GM19193 (cell line): ENCODE data around the gene ZNF385D.

Experiments used
- POLR2A ChIP-seq: IDR thresholded peaks from 4 replicates; pipeline ENCODE4 v1.6.1; 2011; ENCODE audit not compliant: insufficient read depth, insufficient read length; ENCODE audit errors: extremely low read depth

The ZNF385D gene

GRCh38 chr3:21531909-21532308 is 219.1 kb downstream of the ZNF385D start:
- TF ChIP-seq POLR2A, result no peak

GRCh38 chr3:21528291-21528995 is 222.6 kb downstream of the ZNF385D start:
- no peak for TF ChIP-seq POLR2A

- no peak for TF ChIP-seq POLR2A
Observed at GRCh38 chr3:21526461-21526860, 224.5 kb downstream of the ZNF385D start.

DNA sequence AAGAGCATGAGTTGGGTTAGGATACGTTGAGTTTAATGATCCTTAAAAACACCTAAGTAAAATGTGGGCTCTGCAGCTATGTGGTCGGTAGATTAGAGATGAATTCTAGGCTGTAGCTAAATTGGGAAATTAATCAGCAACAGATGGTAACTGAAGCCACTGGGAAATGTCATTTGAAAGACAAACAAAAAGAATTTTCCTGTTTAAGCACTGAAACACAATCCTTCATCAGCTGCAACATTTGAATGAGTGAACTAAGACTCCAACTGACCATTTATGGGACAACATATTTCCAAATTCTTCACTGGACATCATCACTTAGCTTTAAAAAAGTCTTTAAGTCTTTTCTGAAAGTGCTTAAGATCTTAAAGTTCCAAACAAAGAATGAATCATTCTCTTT is 226.9 kb downstream of the ZNF385D start:
- no peak for TF ChIP-seq POLR2A

DNA sequence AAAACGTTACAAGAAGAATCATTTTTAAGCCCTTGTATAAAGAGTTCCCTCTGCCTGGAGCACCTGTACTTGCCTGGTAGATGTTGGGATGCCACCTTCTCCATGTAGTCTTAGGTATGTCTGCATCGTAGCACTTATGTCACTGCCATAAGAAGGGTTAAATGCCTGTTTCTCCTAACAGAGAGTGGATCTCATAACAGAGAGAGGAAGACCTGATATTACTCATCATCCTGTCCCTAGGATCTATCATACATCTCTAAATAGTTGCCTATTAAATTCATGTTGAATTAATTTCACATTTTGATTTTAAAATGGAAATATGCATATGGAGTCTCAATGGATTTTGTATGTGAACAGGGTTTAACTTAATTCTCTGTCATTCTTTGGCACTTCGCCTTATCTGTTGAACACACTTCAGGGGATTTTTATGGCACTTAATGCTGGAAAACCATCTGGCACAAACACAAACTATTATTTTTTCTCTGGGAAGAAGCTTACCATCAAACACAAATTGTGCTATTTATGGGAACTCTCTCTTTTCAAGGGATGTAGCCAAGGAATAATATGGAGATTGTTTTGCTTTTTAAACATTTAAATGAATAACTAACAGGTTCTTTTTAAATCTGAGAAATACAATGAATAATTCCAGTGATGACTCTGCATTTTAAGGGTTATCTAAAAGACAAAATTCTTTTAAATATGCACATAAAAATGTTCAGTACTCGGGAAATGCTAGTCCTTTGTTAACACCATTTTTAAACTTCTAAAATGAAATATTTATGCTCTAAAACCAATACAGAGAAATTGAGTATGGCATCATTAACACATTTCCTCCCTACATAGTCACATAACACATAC is 230.7 kb downstream of the ZNF385D start:
- no peak for TF ChIP-seq POLR2A

DNA sequence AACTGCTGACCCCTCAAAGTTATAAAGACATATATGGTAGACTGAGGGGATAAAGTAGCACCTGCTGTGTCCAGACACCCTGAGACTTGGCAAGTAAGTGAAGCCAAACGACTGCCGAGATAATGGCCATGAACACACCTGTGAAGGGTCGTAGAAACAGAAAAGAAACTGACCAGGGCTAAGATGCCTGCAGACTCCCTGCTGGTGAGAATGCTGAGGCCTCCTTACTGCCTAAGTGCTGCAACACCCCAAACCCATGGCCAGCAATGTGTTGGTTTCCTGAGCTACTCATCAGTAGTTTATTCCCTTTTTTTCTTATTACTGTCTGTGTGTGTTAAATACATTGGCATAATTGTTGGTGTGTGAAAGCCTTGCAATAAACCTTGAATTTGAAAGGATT is 233.8 kb downstream of the ZNF385D start:
- no peak for TF ChIP-seq POLR2A

DNA sequence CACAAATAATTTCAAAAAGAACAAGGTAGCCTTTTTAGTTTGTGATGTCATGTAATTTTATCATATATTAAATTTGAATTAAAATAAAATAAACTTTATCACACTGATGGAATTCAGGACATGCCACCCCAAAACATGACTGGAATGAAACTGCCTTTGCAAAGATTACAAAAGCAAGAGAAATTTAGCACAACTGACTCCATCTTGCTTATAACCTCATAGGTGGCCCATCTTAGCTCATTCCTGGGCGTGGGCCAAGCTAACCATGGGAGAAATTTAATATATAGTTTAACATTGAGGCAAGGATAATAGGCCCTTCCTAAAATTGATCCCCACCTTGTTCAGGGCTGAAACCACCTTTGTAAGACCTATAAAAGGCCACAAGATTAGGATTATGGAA is 235.6 kb downstream of the ZNF385D start:
- no peak for TF ChIP-seq POLR2A

DNA sequence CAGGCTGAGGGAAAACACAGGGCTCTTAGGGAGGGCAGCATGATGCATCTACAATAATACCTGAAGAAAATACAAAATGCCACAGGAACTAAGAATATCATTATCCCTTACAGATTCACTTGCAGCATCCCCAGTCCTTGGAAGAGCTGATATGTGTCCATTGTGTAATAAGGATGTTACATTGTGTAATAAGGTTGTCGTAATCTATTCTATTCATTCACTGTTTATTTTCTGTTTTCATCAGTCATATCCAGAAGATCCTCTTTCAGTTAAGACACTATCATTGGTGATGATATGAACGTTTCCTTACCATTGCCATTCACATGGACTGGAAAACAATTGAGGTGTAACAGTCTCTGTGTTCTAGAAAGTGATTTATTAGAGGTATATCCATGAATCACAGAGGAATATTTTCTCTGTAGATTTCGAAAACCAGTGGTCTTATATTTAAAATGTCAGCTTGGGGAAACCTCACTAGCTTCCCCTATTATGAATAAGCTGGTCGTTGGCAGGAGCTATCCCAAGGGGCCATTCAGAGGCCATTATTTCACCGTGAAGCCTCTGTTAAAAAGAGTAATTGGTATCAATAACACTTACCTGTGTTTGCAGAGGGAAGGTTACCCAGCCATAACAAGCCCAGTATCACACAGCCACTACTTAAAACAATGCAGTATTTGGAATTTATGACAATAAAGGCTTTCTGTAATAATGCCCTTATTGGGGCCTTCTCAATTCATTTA is 241.1 kb downstream of the ZNF385D start:
- TF ChIP-seq POLR2A, result no peak

DNA sequence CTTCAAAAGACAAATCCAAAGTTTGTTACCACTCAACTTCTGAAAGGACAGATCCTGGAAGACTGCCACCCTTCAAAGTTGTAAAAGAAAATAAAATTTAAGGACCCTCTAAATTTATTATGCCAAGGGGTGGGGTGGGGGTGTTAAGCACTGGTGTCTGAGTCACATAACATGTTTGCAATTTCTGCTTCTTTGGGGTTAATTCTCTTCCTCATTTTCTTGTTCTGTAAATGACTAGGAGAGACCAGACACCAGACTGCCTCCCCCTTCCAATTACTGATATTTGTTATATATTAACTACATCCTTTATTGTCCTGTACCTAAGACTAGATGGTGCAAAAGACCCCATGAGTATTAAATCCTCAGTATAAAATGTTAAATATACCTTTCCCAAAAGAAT is 242.8 kb downstream of the ZNF385D start:
- no peak for TF ChIP-seq POLR2A

DNA sequence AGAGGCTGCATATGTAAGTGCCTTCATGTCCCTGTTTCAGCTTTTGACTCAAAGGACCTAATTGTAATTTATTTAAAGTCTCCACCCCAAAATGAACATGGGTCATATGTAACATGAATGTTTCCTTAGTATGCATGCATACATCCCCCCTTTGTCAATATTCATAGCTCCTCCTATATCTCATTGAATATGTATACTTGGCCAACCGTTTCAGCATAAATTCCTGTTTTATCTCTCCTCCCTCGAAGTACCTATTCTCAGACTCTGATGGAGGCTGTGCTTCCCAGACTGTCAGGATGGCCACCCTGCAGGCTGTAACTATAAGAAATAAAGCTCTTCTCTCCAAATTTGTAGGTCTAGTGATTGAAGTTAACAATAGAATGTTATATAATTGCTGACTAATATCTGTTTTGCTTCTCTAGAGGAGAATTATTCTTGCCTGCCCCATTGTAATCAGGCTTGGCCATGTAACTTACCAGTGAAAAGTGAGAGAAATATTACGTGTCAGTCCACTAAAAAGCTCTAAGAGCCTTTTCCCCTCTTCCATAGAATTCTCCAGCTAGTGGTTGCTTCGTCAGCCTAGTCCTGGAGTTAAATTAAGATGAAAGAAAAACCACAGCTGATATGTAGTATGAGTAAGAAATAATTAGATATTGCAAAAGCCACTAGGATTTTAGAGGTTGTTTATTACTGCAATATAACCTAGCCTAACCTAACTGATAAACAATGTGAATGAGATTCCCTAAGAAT is 245.1 kb downstream of the ZNF385D start:
- TF ChIP-seq POLR2A, result no peak

- no peak for TF ChIP-seq POLR2A
Observed at GRCh38 chr3:21502656-21503055, 248.4 kb downstream of the ZNF385D start.

- TF ChIP-seq POLR2A, result no peak
Observed at GRCh38 chr3:21500834-21501233, 250.2 kb downstream of the ZNF385D start.

GRCh38 chr3:21487520-21487919 is 263.5 kb downstream of the ZNF385D start:
- TF ChIP-seq POLR2A, result no peak

DNA sequence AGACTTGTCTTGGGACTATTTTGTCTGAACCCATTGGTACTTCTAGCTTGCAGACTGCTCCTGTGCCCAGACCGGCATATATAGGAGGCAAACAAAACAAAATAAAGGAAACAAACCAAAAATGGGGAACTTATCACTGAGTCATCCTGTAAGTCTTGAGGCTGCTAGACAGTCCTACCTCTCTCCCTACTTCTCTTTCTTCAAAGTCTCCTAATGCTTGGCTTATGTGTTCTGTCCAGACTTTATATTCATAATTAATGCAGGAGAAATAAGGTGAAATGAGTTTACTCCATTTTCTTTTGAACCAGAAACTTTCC is 266.2 kb downstream of the ZNF385D start:
- TF ChIP-seq POLR2A, result no peak

DNA sequence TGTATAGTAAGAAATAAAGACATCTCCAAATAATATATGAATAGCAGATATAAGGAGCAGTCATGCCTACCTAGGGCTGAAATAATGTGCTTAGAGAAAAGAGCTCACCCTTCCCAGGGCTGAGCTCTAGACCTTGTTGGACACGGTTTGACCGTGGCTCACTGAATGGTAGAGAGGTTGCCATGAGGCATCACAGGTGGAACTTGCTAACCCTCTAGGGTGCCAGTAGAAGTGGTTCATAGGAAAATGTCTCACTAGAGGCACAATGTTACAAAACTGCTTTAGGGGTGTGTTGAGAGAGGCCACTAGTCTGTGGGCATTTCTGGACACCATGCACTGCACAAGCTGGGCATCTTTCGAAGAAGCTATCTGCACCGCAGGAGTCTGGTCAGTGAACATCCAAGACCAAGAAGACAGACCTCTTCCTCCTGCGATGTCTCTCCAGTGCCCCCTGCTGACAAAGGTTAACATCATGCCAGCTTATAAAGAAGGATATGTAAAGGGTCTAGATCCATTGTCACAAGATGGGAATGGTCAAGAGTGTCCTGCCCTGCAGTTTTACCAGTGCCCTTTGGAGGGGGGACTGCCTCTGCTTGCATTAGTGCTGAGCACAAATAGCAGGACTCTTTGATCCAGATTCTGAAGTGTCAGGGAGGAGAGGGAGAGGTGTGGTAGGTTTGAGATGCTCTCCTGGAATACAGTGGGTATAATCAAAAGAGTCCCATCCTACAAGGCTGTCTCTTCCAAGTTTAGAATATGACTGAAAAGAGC is 266.8 kb downstream of the ZNF385D start:
- TF ChIP-seq POLR2A, result no peak

DNA sequence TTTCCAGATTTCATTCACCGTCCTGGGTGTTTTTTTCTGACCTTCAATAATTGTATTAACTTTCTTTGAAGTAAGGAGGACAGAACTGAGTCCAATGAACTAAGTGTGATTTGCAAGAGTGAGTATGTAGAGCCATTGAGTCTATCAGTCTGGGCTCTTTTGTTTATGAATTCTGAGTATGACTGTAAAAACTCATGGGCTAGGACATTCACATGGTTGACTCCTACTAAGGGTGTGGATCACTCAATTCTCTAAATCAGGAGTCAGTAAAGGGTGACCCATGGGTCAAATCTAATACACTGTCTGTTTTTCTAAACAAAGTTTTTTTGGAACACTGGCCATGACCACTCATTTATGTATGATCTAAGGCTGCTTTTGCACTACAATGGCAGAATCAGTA is 269.0 kb downstream of the ZNF385D start:
- no peak for TF ChIP-seq POLR2A
